ENCODE results near the gene FBXL5.
"Not testable (repeated sequence)": the region's sequence is repeated elsewhere in the genome, so short reads cannot be mapped to it uniquely, and the experiment has no call there.

The FBXL5 gene

DNA sequence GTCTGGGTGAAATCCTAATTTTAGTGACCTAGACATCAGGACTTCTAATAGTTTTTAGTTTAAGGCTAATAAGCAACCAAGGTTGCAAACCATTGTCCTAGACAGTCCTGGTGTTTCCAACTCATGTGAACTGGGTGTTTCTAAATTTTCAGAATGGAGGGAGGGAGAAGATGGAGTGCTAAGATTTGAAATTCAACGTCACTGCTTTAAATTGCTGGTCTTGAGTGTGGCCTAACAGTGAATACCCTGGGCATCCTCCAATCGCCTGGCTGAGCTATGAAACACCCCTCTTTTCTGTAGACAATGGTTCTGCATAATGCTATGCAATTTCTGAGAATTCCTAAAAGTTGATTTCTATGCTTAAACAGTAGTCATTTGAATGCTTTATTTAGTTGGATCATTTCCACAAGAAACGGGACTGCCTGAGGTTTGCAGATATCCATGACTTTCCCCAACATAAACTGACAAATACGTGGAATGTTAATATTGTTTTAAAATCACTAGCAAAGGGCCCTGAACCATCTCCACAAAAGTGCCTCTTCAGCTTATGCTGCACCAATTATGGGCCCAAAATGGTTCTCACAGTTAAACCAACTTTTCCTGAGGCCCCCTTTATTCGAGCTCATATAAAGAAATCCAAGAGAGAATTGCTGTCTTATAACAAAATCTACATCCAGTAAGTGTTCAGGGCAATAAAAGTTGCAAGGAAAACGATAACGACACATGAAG, 1.1 kb downstream of the FBXL5 start:
- peak; percentile 76 for FAIRE-seq
- DNase-seq (ENCODE audit: extremely low spot score, insufficient read length, low read depth) = no peak

- no peak for DNase-seq (ENCODE audit: extremely low spot score, insufficient read length, low read depth)
- FAIRE-seq = no peak
Observed at GRCh38 chr4:15653420-15653819, 1.7 kb downstream of the FBXL5 start.

DNA sequence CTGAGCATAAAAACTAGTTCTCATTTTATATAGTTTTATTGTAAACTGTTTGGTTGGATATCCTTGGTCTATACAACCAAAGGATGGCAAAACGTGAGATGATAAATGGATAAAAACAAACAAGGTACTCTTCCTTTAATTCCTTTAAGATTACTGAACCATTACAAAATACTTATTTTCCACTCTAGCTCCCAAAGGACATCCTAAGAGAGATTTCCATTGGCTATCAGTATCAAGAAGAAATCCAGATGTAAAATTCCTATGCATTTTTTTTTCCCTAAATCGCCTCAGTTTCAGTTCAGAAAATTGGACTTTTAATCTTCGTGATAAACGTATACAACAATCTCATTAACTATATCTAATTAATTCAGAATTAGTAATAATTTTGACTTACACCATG, 2.3 kb downstream of the FBXL5 start:
- DNase-seq (ENCODE audit: extremely low spot score, insufficient read length, low read depth) (no peak), FAIRE-seq (no peak)

DNA sequence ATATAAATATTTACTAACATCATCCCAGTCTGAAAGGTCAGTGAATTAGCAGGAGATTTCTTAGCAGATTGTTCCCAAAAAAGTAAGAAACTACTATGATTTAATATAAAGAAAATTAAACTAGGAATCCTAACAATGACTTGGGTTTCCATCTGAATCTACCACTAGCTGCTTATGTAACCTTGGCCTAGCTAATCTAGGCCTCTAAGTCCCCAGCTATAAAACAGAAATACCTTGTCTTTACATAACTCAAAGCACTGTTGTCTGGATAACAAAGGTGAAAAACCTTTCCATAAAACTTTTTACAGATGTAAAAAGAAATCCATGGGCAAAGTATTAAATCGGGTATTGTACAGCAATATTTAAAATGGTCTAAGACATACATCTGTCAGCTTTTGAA, 3.0 kb downstream of the FBXL5 start:
- FAIRE-seq (no peak), DNase-seq (ENCODE audit: extremely low spot score, insufficient read length, low read depth) (no peak)

DNA sequence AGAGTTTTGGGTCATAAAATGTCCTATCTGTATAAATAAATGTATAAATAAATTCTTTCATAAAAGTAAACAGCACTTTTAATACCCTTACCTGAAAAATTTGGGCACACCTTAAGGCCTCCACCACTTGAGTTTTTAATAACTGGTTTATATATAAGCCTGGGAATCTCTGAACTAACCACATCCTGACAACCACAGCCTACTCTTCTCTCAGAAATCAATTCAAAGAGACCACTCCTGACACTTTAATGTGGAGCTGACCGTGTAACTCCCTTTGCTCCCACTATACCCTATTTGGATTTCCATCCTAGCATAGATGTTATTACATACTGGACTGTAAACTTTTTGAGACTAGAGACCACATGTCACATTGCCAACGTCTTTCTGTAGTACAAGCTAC, 3.5 kb downstream of the FBXL5 start:
- peak; percentile 36 for FAIRE-seq
- DNase-seq (ENCODE audit: extremely low spot score, insufficient read length, low read depth) = no peak

GRCh38 chr4:15649914-15650545, 5.1 kb downstream of the FBXL5 start:
- FAIRE-seq (peak; percentile 89), DNase-seq (ENCODE audit: extremely low spot score, insufficient read length, low read depth) (peak; percentile 11)

DNA sequence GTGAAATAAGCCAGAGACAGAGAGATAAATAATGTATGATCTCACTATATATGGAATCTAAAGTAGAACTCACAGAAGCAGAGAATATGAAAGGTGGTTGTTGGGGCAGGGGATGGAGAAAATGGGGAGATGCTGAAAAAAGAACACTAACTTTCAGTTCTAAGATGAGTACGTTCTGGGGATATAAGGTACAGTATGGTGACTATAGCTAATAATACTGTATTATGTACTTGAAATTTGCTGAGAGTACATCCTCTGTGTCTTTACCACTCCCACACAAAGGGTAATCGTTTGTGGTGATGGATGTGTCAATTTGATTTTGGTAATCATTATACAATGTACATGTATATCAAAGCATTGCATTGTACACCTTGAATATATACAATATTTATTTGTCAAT, 6.6 kb downstream of the FBXL5 start:
- peak; percentile 57 for FAIRE-seq
- no peak for DNase-seq (ENCODE audit: extremely low spot score, insufficient read length, low read depth)

GRCh38 chr4:15638418-15638817, 16.7 kb downstream of the FBXL5 start:
- FAIRE-seq (no peak), DNase-seq (ENCODE audit: extremely low spot score, insufficient read length, low read depth) (no peak)

DNA sequence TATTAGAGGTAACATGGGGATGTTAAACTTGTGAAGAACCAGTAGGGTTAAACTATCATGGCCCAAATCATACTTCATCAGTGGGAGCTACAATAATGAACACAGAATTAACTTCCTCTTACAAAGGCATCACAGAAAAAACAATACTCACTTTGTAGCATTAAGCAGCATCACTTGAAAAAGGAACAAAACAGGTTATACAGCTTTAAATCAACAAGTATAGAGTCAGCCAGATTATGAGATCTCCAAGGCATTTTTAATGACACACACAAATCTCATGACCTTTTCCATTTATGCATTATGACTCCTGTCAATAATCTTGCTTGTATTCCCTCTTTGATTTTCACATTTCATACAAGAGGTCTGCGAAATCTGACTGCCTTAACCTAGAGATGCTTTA, 18.3 kb downstream of the FBXL5 start:
- DNase-seq (ENCODE audit: extremely low spot score, insufficient read length, low read depth) (no peak), FAIRE-seq (no peak)

DNA sequence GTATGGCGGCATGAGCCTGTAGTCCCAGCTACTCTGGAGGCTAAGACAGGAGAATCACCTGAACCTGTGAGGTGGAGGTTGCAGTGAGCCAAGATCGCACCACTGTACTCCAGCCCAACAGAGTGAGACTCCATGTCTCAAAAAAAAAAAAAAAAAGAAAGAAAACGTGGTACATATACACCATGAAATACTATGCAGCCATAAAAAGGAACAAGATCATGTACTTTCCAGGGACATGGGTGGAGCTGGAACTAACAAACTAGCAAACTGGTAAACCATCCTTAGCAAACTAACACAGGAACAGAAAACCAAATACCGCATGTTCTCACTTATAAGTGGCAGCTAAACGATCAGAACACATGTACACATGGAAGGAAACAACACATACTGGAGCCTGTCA, 37.8 kb downstream of the FBXL5 start:
- DNase-seq (ENCODE audit: extremely low spot score, insufficient read length, low read depth); FAIRE-seq: not testable (repeated sequence)

DNA sequence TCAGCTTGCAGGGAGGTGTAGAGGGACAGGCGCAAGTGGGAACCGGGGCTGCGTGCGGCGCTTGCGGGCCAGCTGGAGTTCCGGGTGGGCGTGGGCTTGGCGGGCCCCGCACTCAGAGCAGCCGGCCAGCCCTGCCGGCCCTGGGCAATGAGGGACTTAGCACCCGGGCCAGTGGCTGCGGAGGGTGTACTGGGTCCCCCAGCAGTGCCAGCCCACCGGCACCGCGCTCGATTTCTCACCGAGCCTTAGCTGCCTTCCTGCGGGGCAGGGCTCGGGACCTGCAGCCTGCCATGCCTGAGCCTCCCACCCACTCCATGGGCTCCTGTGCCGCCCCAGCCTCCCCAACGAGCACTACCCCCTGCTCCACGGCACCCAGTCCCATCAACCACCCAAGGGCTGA, 40.3 kb downstream of the FBXL5 start:
- not testable (repeated sequence) for FAIRE-seq; DNase-seq (ENCODE audit: extremely low spot score, insufficient read length, low read depth)

DNA sequence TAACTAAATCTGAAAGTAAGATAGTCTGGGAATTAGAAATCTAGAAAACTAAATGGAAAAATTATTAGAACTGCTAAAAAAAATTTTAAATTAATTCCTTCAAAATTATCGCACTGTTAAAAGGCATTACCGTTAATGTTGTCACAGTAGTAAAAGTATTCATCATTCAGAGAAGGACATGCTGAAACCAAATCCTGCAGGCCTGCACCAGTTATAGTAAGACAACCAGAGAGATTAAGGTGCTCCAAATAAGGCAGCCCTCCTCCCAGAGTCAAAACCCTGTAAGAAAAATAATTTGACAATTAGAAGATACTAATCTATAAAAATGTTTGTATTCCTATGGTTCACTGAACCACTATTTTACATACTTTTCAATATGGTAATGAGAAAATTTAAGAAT, 43.0 kb downstream of the FBXL5 start:
- DNase-seq (ENCODE audit: extremely low spot score, insufficient read length, low read depth) = no peak
- no peak for FAIRE-seq

- FAIRE-seq (no peak), DNase-seq (ENCODE audit: extremely low spot score, insufficient read length, low read depth) (no peak)
Observed at GRCh38 chr4:15610855-15611254, 44.3 kb downstream of the FBXL5 start.

DNA sequence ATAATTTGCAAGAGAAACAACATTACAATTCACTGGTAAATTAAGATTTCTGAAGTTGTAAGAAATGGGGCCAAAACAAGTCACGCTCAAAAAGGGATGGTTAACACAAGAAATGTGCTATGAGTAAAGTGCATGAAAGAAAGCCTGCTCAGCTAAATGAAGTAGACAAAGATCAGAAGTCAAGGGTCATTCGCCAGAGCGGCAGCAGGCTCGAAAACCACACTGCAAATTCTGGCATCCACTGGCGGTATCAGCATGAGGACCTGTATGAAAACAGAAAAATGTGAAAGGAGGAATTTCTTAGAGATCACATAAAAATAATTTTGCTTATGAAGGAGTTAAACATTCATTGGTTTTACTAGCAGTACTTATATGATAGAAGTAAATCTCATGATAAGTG, 49.6 kb downstream of the FBXL5 start:
- DNase-seq (ENCODE audit: extremely low spot score, insufficient read length, low read depth) (no peak), FAIRE-seq (no peak)

- DNase-seq (ENCODE audit: extremely low spot score, insufficient read length, low read depth) = no peak
- no peak for FAIRE-seq
Observed at GRCh38 chr4:15601862-15602261, 53.3 kb downstream of the FBXL5 start.

GRCh38 chr4:15600176-15600575, 55.0 kb downstream of the FBXL5 start:
- DNase-seq (ENCODE audit: extremely low spot score, insufficient read length, low read depth) (no peak), FAIRE-seq (no peak)

DNA sequence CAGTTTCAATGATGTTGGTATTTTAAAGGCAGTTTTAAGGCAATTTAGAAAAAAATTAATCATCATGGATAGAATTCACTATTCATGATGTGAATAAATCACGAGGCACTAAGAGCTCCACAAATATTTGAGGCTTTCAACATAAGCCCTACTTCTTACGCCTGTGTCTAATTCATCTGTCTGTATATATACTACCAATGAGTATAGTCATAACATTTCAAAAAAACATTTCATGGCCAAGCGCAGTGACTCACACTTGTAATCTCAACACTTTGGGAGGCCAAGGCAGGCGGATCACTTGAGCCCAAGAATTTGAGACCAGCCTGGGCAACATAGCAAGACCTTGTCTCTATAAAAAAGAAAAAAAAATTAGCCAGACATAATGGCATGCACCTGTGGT, 56.5 kb downstream of the FBXL5 start:
- no peak for FAIRE-seq
- no peak for DNase-seq (ENCODE audit: extremely low spot score, insufficient read length, low read depth)

- DNase-seq (ENCODE audit: extremely low spot score, insufficient read length, low read depth) = no peak
- FAIRE-seq = no peak
Observed at GRCh38 chr4:15592799-15593198, 62.4 kb downstream of the FBXL5 start.

DNA sequence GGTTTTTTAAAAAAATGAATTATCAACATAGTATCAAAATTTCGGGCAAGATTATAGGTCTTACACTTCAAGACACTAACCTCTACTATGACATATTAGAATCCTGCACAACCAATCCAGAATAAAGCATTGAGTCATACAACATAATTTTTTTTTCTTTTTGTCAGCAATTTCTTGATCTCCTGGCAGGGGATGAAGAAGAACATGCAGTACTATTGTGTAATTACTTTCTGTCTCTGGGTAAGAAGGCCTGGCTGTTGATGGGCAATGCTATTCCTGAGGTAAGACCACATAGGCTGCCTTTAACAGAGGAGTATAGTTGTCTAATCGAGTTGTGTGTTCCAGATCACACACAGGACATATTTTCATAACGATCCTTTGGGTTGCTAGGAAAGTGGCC, 67.5 kb downstream of the FBXL5 start:
- FAIRE-seq (no peak), DNase-seq (ENCODE audit: extremely low spot score, insufficient read length, low read depth) (no peak)

DNA sequence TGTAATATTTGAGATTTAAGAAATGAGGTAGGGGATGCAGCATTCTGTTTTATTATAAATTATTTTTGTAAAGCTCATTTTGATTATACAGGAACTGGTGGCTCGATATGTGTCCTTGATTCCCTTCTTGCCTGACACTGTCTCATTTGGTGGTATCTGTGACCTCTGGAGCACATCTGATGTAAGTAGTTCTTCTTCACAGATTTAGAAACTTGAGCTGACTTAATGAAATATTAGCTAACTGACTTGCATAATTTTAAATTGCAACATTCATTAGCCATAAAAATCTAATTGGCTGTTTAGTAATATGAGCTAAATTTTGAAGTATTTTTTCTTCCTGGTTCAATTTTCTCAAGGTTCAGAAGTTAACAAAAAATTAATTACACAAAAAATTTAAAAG, 69.1 kb downstream of the FBXL5 start:
- DNase-seq (ENCODE audit: extremely low spot score, insufficient read length, low read depth) (no peak), FAIRE-seq (no peak)

GRCh38 chr4:15585331-15585730, 69.8 kb downstream of the FBXL5 start:
- DNase-seq (ENCODE audit: extremely low spot score, insufficient read length, low read depth) (no peak), FAIRE-seq (peak; percentile 15)

GRCh38 chr4:15584785-15585184, 70.4 kb downstream of the FBXL5 start:
- no peak for DNase-seq (ENCODE audit: extremely low spot score, insufficient read length, low read depth)
- no peak for FAIRE-seq

Measured in GM18507 (cell line).